Vagina (tissue), 2 donors: ENCODE measurements around the gene POC1A.

Experiments used
- POLR2AphosphoS5 ChIP-seq, 2 donors: sonication (generic); formaldehyde crosslinking; IDR thresholded peaks; one replicate each; pipeline ENCODE4 v1.9.0; 2017; ENCODE audit warnings: antibody characterized with exemption in 2 of 2, mild to moderate bottlenecking in 2 of 2, low read depth in 1 of 2; ENCODE audit not compliant: insufficient read depth in 1 of 2
- TF ChIP-seq, protein P1 (sequence below), 3 experiments: fragments of 450-650 bp in 2 of 3; fragments of 200-600 bp in 1 of 3; sonication (generic) in 1 of 3; IDR thresholded peaks; one replicate each; pipeline ENCODE4 v1.5.1; 2017 to 2019; ENCODE audit warnings: antibody characterized with exemption in 3 of 3, mild to moderate bottlenecking in 2 of 3, moderate library complexity in 2 of 3

DNA sequence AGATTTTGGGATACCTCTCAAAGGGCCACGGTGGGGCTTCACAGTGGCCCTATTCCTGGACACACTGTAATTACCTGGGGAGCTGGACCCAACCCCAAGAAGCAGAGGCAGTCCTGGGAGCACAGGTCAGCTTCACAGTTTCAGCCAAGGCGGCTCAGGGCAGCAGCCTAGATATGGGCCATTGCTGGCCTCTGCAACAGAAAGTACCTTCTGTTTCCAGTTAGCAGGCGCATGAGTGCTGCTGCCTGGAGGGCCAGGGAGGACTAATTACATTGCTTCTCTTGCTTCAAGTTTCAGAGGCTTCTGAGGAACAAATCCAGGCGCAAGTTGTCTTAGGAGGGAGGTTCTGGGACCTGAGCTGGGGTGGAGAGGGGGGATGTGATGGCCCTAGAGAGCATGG lies 84.4 kb downstream of the POC1A start:
- TF ChIP-seq, protein P1, sequence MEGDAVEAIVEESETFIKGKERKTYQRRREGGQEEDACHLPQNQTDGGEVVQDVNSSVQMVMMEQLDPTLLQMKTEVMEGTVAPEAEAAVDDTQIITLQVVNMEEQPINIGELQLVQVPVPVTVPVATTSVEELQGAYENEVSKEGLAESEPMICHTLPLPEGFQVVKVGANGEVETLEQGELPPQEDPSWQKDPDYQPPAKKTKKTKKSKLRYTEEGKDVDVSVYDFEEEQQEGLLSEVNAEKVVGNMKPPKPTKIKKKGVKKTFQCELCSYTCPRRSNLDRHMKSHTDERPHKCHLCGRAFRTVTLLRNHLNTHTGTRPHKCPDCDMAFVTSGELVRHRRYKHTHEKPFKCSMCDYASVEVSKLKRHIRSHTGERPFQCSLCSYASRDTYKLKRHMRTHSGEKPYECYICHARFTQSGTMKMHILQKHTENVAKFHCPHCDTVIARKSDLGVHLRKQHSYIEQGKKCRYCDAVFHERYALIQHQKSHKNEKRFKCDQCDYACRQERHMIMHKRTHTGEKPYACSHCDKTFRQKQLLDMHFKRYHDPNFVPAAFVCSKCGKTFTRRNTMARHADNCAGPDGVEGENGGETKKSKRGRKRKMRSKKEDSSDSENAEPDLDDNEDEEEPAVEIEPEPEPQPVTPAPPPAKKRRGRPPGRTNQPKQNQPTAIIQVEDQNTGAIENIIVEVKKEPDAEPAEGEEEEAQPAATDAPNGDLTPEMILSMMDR (IDR thresholded peaks at IDR 0.05): no peak
- TF ChIP-seq POLR2AphosphoS5 (IDR thresholded peaks at IDR 0.05; ENCODE audit: insufficient read depth in 1 of 2, low read depth in 1 of 2): no peak
